Measurements from ENCODE around the gene STXBP4.

STXBP4 gene

GRCh38 chr17:55122114-55122513, 153.5 kb downstream of the STXBP4 start:
- FAIRE-seq, result no peak

- FAIRE-seq, result no peak
These were observed 156.3 kb downstream of the STXBP4 start for GRCh38 chr17:55124730-55125360.

GRCh38 chr17:55133583-55133982, 165.0 kb downstream of the STXBP4 start:
- no peak for FAIRE-seq

- FAIRE-seq, result no peak
These were observed 166.1 kb downstream of the STXBP4 start for GRCh38 chr17:55134486-55135157.

- no peak for FAIRE-seq
These were observed 172.2 kb downstream of the STXBP4 start for GRCh38 chr17:55140809-55141208.

- no peak for FAIRE-seq
These were observed 176.0 kb downstream of the STXBP4 start for GRCh38 chr17:55144518-55144917.

GRCh38 chr17:55149485-55149884, 180.9 kb downstream of the STXBP4 start:
- no peak for FAIRE-seq

- FAIRE-seq, result no peak
These were observed 183.7 kb downstream of the STXBP4 start for GRCh38 chr17:55152236-55152635.

GRCh38 chr17:55154101-55154500, 185.5 kb downstream of the STXBP4 start:
- no peak for FAIRE-seq

- FAIRE-seq, result no peak
These were observed 187.4 kb downstream of the STXBP4 start for GRCh38 chr17:55155856-55156560.

GRCh38 chr17:55157165-55157564, 188.6 kb downstream of the STXBP4 start:
- FAIRE-seq, result no peak

GRCh38 chr17:55158439-55158838, 189.9 kb downstream of the STXBP4 start:
- FAIRE-seq, result no peak

- FAIRE-seq, result no peak
These were observed 190.7 kb downstream of the STXBP4 start for GRCh38 chr17:55159251-55159650.

- no peak for FAIRE-seq
These were observed 191.9 kb downstream of the STXBP4 start for GRCh38 chr17:55160501-55160900.

- no peak for FAIRE-seq
These were observed 193.5 kb downstream of the STXBP4 start for GRCh38 chr17:55161935-55162555.

- FAIRE-seq, result no peak
These were observed 194.0 kb downstream of the STXBP4 start for GRCh38 chr17:55162556-55162946.

GRCh38 chr17:55163408-55163807, 194.8 kb downstream of the STXBP4 start:
- FAIRE-seq, result no peak

GRCh38 chr17:55166506-55166905, 197.9 kb downstream of the STXBP4 start:
- FAIRE-seq, result no peak

GRCh38 chr17:55167024-55167725, 198.6 kb downstream of the STXBP4 start:
- peak; percentile 50 for FAIRE-seq

- no peak for FAIRE-seq
These were observed 200.6 kb downstream of the STXBP4 start for GRCh38 chr17:55168958-55169687.

- FAIRE-seq, result no peak
These were observed 203.2 kb downstream of the STXBP4 start for GRCh38 chr17:55171634-55172328.

GRCh38 chr17:55172612-55173011, 204.0 kb downstream of the STXBP4 start:
- no peak for FAIRE-seq

All from endometrium (tissue), 2 donors.